AG10803 (cell line): ENCODE results near the gene KIAA0753.

Source experiments
- DNase-seq: peaks from one replicate; pipeline ENCODE4 v3.0.0; 2010; ENCODE audit warnings: low read depth
- H3K4me3 ChIP-seq: 2 replicates; pipeline ENCODE4 v1.5.1; 2011; ENCODE audit warnings: mild to moderate bottlenecking, low read length, control low read depth
- TF ChIP-seq, protein P1 (sequence below): conservative IDR thresholded peaks from 2 replicates; pipeline ENCODE4 v1.5.1; 2011; ENCODE audit warnings: mild to moderate bottlenecking, low read length, control low read depth, inconsistent platforms

Gene KIAA0753

GRCh38 chr17:6558932-6559752, 81.4 kb downstream of the KIAA0753 start:
- TF ChIP-seq, protein P1, sequence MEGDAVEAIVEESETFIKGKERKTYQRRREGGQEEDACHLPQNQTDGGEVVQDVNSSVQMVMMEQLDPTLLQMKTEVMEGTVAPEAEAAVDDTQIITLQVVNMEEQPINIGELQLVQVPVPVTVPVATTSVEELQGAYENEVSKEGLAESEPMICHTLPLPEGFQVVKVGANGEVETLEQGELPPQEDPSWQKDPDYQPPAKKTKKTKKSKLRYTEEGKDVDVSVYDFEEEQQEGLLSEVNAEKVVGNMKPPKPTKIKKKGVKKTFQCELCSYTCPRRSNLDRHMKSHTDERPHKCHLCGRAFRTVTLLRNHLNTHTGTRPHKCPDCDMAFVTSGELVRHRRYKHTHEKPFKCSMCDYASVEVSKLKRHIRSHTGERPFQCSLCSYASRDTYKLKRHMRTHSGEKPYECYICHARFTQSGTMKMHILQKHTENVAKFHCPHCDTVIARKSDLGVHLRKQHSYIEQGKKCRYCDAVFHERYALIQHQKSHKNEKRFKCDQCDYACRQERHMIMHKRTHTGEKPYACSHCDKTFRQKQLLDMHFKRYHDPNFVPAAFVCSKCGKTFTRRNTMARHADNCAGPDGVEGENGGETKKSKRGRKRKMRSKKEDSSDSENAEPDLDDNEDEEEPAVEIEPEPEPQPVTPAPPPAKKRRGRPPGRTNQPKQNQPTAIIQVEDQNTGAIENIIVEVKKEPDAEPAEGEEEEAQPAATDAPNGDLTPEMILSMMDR, result no peak
- no peak overlapping the region for H3K4me3 ChIP-seq
- DNase-seq, result no peak

DNA sequence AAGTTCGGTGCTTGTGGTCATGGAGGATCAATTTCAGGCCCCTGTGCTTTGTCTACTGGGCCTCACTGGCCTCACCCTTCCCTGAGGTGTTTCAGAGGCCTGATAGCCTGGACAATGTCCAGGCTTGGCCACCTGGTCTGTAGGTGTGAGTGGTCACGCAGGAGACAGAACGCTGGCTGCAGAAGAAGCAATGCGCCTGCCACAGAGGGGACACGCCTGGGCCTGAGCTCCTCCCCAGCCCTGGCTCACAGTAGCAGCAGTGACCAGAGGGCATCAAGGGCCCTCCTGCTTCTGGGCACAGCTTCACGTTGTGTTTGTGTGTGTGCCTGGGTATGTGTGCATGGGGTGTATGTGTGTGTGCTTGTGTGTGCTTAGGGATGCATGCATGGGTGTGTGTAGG, 82.2 kb downstream of the KIAA0753 start:
- TF ChIP-seq, protein P1, result no peak
- no peak overlapping the region for H3K4me3 ChIP-seq
- DNase-seq, result no peak

- no peak for DNase-seq
- H3K4me3 ChIP-seq, result no peak overlapping the region
- TF ChIP-seq, protein P1, result no peak
These were observed 83.5 kb downstream of the KIAA0753 start for GRCh38 chr17:6557040-6557438.

DNA sequence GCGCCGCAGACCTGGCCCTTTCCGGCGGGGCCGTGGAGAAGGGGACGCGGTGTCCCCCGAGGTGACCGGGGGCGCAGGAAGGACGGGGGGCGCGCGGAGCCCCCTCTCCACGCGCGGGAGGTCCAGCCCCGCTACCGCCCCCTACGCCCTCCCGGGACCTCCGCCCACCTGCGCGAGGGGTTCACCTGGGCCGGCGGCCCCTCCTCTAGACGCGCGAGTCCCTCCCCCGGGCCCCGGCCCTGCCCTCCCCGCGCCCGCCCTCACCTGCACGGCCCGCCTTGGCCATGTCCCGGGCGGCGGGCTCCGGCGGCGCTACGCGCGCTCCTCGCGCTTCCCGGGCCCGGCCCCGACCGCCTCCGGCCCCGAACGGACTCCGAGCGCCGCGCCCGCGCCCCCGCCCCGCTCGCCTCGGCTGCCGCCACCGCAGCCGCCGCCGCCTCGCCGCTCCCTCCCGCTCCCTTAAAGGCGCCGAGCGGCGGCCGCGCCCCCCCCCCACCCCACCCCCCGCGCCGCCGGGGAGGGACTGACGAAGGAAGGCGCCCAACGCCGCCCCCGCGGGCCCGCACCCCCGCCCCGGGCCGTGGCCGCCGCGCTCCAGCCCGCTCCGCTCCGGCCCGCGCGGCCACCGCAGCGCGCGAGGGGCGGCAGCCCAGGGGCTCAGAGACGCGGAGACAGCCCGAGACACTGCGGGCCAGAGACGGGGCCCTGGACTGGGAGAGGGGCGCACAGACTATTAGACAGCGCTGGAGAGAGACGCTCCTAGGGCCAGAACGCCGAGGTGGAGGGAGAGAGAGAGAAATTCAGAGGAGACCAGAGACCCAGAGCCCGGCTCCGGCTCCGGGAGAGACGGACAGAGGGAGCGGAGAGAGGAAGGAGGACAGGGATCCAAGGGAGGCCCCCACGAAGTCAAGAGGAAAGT, 84.1 kb downstream of the KIAA0753 start, which contains the start of gene PITPNM3:
TSS of gene PITPNM3 (minus strand) at position 435 of the 919 bp plus-strand sequence. CDS start at position 286, 149 bp downstream.
- H3K4me3 ChIP-seq, result peak within 1 kb of the TSS; percentile 37
- no peak for DNase-seq
- TF ChIP-seq, protein P1, result no peak

- TF ChIP-seq, protein P1, result no peak
These were observed 85.0 kb downstream of the KIAA0753 start for GRCh38 chr17:6555331-6556120.

GRCh38 chr17:6554871-6555330, 85.6 kb downstream of the KIAA0753 start:
- TF ChIP-seq, protein P1, result no peak
- H3K4me3 ChIP-seq, result peak overlapping the region; percentile 37; the same call in 1 of the 2 replicates
- DNase-seq, result no peak

More at GRCh38 chr17:6555331-6556120, 85.0 kb downstream of the KIAA0753 start:
- peak overlapping the region; percentile 37 for H3K4me3 ChIP-seq
- peak; percentile 19 for DNase-seq
